K562 (cell line): Measurements from ENCODE around the gene ASPG. TPM values are rescaled to one million over a fixed set of nuclear protein-coding genes. Genes with fewer than 3 reads are reported as not detected.

Source experiments
- polyA plus RNA-seq, 8 experiments: library from polyadenylated mRNA; depleted of rRNA in 4 of 8; stranded (reverse) in 5 of 8; unstranded in 3 of 8; fragments of >200 nt; fragmentation: Nextera tagmentation in 2 of 8; fragmentation: Illumina TruSeq in 1 of 8; extraction: Ambion mirVana in 2 of 8; extraction: Trizol in 1 of 8; gene quantifications; 2 replicates each; pipeline versions ENCODE4 v1.2.1 to v1.2.3, GENCODE V29; 2011 to 2014; ENCODE audit warnings: inconsistent platforms in 1 of 8, missing spikeins in 1 of 8
- total RNA-seq, 7 experiments: library from RNA; depleted of rRNA in 6 of 7; stranded (reverse); fragments of >200 nt in 6 of 7; fragmentation: Illumina TruSeq in 2 of 7; extraction: Trizol in 2 of 7; gene quantifications; 2 replicates each; pipeline versions ENCODE4 v1.2.1 to v1.2.3, GENCODE V29; 2011 to 2021; ENCODE audit warnings: low replicate concordance in 1 of 7
- TF ChIP-seq, protein P1 (sequence below): fragments of 450-650 bp; IDR thresholded peaks from 2 replicates; pipeline ENCODE4 v1.6.1; 2016; ENCODE audit warnings: low read depth

Gene ASPG
- total and polyA plus RNA-seq, 9 of the 15 experiments (the other 6 are each of a cell fraction or from before 2014, with no cell fraction given) = 0.18 TPM; not detected in 8

DNA sequence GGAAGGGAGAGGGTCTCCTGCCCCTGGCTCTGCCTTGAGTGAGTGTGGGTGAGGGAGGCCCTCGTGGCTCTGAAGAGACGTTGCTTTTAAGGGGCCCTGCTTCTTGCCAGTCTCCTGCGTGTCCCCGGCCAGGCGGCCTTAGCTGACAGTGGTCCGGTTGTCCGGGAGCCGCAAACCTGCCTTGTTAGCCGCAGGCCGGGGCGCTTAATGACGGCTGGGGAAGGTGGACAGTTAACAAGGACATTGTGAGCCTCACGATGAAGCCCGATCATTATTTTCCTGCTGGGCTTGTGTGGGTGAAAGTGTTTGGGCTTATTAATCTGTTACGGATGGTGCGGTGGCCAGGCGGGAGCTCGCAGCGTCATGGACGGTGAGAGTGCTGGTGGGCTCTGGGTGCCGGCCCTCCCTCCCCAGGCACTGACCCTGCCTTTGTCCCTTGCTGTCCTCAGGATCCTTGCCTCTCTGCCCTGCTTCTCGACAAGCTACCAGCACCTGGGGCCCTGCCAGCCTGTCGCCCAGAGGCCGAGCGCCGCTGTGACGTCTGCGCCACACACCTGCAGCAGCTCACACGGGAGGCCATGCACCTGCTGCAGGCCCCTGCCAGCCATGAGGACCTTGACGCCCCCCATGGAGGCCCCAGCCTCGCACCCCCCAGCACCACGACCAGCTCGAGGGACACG, 66.2 kb downstream of the ASPG start (continued):
- TF ChIP-seq, protein P1, sequence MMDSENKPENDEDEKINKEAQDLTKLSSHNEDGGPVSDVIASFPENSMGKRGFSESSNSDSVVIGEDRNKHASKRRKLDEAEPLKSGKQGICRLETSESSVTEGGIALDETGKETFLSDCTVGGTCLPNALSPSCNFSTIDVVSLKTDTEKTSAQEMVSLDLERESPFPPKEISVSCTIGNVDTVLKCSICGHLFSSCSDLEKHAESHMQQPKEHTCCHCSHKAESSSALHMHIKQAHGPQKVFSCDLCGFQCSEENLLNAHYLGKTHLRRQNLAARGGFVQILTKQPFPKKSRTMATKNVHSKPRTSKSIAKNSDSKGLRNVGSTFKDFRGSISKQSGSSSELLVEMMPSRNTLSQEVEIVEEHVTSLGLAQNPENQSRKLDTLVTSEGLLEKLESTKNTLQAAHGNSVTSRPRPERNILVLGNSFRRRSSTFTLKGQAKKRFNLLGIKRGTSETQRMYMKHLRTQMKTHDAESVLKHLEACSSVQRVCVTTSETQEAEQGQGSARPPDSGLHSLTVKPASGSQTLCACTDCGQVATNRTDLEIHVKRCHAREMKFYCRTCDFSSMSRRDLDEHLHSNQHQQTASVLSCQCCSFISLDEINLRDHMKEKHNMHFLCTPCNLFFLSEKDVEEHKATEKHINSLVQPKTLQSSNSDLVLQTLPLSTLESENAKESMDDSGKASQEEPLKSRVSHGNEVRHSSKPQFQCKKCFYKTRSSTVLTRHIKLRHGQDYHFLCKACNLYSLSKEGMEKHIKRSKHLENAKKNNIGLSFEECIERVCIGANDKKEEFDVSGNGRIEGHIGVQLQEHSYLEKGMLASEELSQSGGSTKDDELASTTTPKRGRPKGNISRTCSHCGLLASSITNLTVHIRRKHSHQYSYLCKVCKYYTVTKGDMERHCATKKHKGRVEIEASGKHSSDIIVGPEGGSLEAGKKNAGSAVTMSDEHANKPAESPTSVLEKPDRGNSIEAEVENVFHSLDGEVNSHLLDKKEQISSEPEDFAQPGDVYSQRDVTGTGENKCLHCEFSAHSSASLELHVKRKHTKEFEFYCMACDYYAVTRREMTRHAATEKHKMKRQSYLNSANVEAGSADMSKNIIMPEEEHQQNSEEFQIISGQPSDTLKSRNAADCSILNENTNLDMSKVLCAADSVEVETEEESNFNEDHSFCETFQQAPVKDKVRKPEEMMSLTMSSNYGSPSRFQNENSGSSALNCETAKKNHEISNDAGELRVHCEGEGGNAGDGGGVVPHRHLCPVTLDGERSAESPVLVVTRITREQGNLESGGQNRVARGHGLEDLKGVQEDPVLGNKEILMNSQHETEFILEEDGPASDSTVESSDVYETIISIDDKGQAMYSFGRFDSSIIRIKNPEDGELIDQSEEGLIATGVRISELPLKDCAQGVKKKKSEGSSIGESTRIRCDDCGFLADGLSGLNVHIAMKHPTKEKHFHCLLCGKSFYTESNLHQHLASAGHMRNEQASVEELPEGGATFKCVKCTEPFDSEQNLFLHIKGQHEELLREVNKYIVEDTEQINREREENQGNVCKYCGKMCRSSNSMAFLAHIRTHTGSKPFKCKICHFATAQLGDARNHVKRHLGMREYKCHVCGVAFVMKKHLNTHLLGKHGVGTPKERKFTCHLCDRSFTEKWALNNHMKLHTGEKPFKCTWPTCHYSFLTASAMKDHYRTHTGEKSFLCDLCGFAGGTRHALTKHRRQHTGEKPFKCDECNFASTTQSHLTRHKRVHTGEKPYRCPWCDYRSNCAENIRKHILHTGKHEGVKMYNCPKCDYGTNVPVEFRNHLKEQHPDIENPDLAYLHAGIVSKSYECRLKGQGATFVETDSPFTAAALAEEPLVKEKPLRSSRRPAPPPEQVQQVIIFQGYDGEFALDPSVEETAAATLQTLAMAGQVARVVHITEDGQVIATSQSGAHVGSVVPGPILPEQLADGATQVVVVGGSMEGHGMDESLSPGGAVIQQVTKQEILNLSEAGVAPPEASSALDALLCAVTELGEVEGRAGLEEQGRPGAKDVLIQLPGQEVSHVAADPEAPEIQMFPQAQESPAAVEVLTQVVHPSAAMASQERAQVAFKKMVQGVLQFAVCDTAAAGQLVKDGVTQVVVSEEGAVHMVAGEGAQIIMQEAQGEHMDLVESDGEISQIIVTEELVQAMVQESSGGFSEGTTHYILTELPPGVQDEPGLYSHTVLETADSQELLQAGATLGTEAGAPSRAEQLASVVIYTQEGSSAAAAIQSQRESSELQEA = no peak
